H1 (cell line): ENCODE measurements around the gene ZNF350. TPM values are rescaled to one million over a fixed set of nuclear protein-coding genes. Genes with fewer than 3 reads are reported as not detected.

Experiments used
- CTCF ChIA-PET: fragments of 300-600 bp; sonication (Branson Sonifier 250); formaldehyde crosslinking; loops from one replicate; lab custom pipeline; 2021; ENCODE audit not compliant: partially characterized antibody; lab: Charles Lee
- POLR2A ChIA-PET: fragments of 300-600 bp; sonication (Branson Sonifier 250); formaldehyde crosslinking; loops from one replicate; lab custom pipeline; 2021; ENCODE audit warnings: inconsistent platforms; ENCODE audit not compliant: partially characterized antibody; lab: Charles Lee
- DNase-seq, 2 experiments: peaks; one replicate each; pipeline versions ENCODE4 v3.0.0 to v3.0.0-alpha.2; 2010 to 2022; ENCODE audit warnings: low spot score in 2 of 2, low read depth in 1 of 2, mixed read lengths in 1 of 2
- FAIRE-seq: peaks from 2 replicates; lab custom pipeline; 2011; peaks lifted over from hg19 to GRCh38; lab: Jason Lieb, UNC
- H2AFZ ChIP-seq: 2 replicates; pipeline ENCODE4 v1.8.1; 2012; ENCODE audit warnings: low read length, inconsistent platforms
- H2AK5ac ChIP-seq: 2 replicates; pipeline ENCODE4 v1.6.1; 2013; ENCODE audit warnings: low read depth, low read length
- H2BK120ac ChIP-seq: replicated peaks from 2 replicates; pipeline ENCODE3; 2013; ENCODE audit warnings: low read depth, low read length, inconsistent platforms
- H2BK12ac ChIP-seq: 2 replicates; pipeline ENCODE4 v1.6.1; 2013; ENCODE audit warnings: low read depth, low read length
- H2BK15ac ChIP-seq: 2 replicates; pipeline ENCODE4 v1.6.1; 2013; ENCODE audit warnings: low read length
- H2BK20ac ChIP-seq: 2 replicates; pipeline ENCODE4 v1.6.1; 2013; ENCODE audit warnings: low read length
- H2BK5ac ChIP-seq: 2 replicates; pipeline ENCODE4 v1.6.1; 2013; ENCODE audit warnings: low read depth, low read length
- H3K14ac ChIP-seq: 2 replicates; pipeline ENCODE4 v1.6.1; 2013; ENCODE audit warnings: inconsistent platforms; ENCODE audit not compliant: insufficient read length
- H3K18ac ChIP-seq: 2 replicates; pipeline ENCODE4 v1.6.1; 2013; ENCODE audit warnings: low read length; ENCODE audit errors: extremely low read depth
- H3K23ac ChIP-seq: 2 replicates; pipeline ENCODE4 v1.6.1; 2013; ENCODE audit warnings: inconsistent platforms; ENCODE audit not compliant: insufficient read length
- H3K23me2 ChIP-seq: 2 replicates; pipeline ENCODE4 v1.6.1; 2013; ENCODE audit warnings: low read depth, low read length
- H3K27ac ChIP-seq: 2 replicates; pipeline ENCODE4 v1.6.1; 2011; ENCODE audit warnings: low read depth, low read length, inconsistent platforms
- H3K27me3 ChIP-seq, 4 experiments: replicated peaks in 1 of 4; 1 replicate in 1 of 4; 2 replicates in 3 of 4; pipeline versions ENCODE4 v1.6.1 to v1.8.1; 2011 to 2013; ENCODE audit warnings: low read length in 3 of 4, mild to moderate bottlenecking in 3 of 4, inconsistent platforms in 2 of 4, mixed read lengths in 2 of 4, moderate library complexity in 1 of 4; ENCODE audit not compliant: control insufficient read depth in 3 of 4, insufficient read depth in 3 of 4; ENCODE audit errors: extremely low read depth in 1 of 4
- H3K36me3 ChIP-seq, 4 experiments: 2 replicates each; pipeline versions ENCODE4 v1.6.1 to v1.8.1; 2011 to 2013; ENCODE audit warnings: mild to moderate bottlenecking in 4 of 4, low read length in 3 of 4, moderate library complexity in 2 of 4, control low read depth in 1 of 4, inconsistent platforms in 1 of 4; ENCODE audit not compliant: insufficient read depth in 4 of 4, control insufficient read depth in 2 of 4
- H3K4ac ChIP-seq: replicated peaks from 2 replicates; pipeline ENCODE3; 2013; ENCODE audit warnings: low read length, low read depth, mixed read lengths, inconsistent platforms; ENCODE audit not compliant: insufficient read length
- H3K4me1 ChIP-seq, 4 experiments: replicated peaks in 1 of 4; 1 replicate in 1 of 4; 2 replicates in 3 of 4; pipeline versions ENCODE4 v1.6.1 to v1.8.1; 2011 to 2013; ENCODE audit warnings: low read length in 3 of 4, inconsistent platforms in 2 of 4, mixed read lengths in 1 of 4; ENCODE audit not compliant: insufficient read depth in 4 of 4, control insufficient read depth in 3 of 4
- H3K4me2 ChIP-seq, 2 experiments: 2 replicates each; pipeline versions ENCODE4 v1.6.1 to v1.8.1; 2011 to 2013; ENCODE audit warnings: low read depth in 2 of 2, low read length in 2 of 2, control low read depth in 1 of 2, inconsistent platforms in 1 of 2, mild to moderate bottlenecking in 1 of 2; ENCODE audit not compliant: insufficient read depth in 1 of 2
- H3K4me3 ChIP-seq, 4 experiments: fragments of 200-600, 300-600 bp in 1 of 4; sonication (generic), shearing (Covaris generic), sonication (Bioruptor Twin) in 1 of 4; 2 replicates each; pipeline versions ENCODE4 v1.5.1 to v1.8.1; 2011 to 2016; ENCODE audit warnings: low read length in 4 of 4, low read depth in 3 of 4, control low read depth in 2 of 4, inconsistent platforms in 2 of 4, mild to moderate bottlenecking in 2 of 4, mixed read lengths in 1 of 4, moderate library complexity in 1 of 4; ENCODE audit not compliant: insufficient read depth in 2 of 4; ENCODE audit errors: extremely low read depth in 1 of 4
- H3K56ac ChIP-seq: replicated peaks from 2 replicates; pipeline ENCODE3; 2013; ENCODE audit warnings: low read depth, mild to moderate bottlenecking, mixed read lengths, low read length, inconsistent platforms; ENCODE audit not compliant: insufficient read length
- H3K79me1 ChIP-seq: 2 replicates; pipeline ENCODE4 v1.6.1; 2013; ENCODE audit warnings: low read depth, low read length, control low read depth
- H3K79me2 ChIP-seq, 2 experiments: 2 replicates each; pipeline versions ENCODE4 v1.6.1 to v1.8.1; 2012 to 2013; ENCODE audit warnings: low read length in 2 of 2, mild to moderate bottlenecking in 2 of 2, inconsistent platforms in 1 of 2; ENCODE audit not compliant: insufficient read depth in 2 of 2, control insufficient read depth in 1 of 2
- H3K9ac ChIP-seq, 4 experiments: replicated peaks in 1 of 4; 1 replicate in 1 of 4; 2 replicates in 3 of 4; pipeline versions ENCODE4 v1.6.1 to v1.8.1; 2011 to 2013; ENCODE audit warnings: low read depth in 3 of 4, low read length in 3 of 4, control low read depth in 2 of 4, mild to moderate bottlenecking in 2 of 4, moderate library complexity in 2 of 4, inconsistent platforms in 1 of 4; ENCODE audit errors: extremely low read depth in 1 of 4
- H3K9me3 ChIP-seq, 2 experiments: 2 replicates each; pipeline versions ENCODE4 v1.6.1 to v1.8.1; 2012 to 2013; ENCODE audit warnings: mild to moderate bottlenecking in 2 of 2, moderate library complexity in 2 of 2, control low read depth in 1 of 2, inconsistent platforms in 1 of 2, low read depth in 1 of 2, low read length in 1 of 2, mixed read lengths in 1 of 2; ENCODE audit not compliant: insufficient read depth in 2 of 2
- H4K20me1 ChIP-seq, 2 experiments: replicated peaks in 1 of 2; 2 replicates each; pipeline versions ENCODE3 to v1.8.1; 2011 to 2013; ENCODE audit warnings: inconsistent platforms in 2 of 2, low read length in 2 of 2, mild to moderate bottlenecking in 1 of 2; ENCODE audit not compliant: insufficient read depth in 2 of 2, control insufficient read depth in 1 of 2
- H4K5ac ChIP-seq: 2 replicates; pipeline ENCODE4 v1.6.1; 2013; ENCODE audit warnings: low read length, low read depth, mixed read lengths, inconsistent platforms; ENCODE audit not compliant: insufficient read length
- H4K8ac ChIP-seq: 2 replicates; pipeline ENCODE4 v1.8.0; 2013; ENCODE audit warnings: mild to moderate bottlenecking, moderate library complexity, low read length, inconsistent platforms; ENCODE audit not compliant: insufficient read depth; ENCODE audit errors: extremely low read depth
- H4K91ac ChIP-seq: replicated peaks from 2 replicates; pipeline ENCODE3; 2013; ENCODE audit warnings: low read length, mixed read lengths, inconsistent platforms; ENCODE audit not compliant: insufficient read length
- BACH1 ChIP-seq: IDR thresholded peaks from 2 replicates; pipeline ENCODE4 v1.6.1; 2012; ENCODE audit warnings: low read length, improper control_type of control experiment
- BCL11A ChIP-seq, 2 experiments: IDR thresholded peaks; one replicate each; pipeline ENCODE4 v1.6.1; 2011; ENCODE audit warnings: low read depth in 2 of 2, low read length in 2 of 2, mild to moderate bottlenecking in 2 of 2
- KDM1A ChIP-seq: fragments of 200-600, 300-600 bp; sonication (generic); IDR thresholded peaks from 2 replicates; pipeline ENCODE4 v1.7.1; 2016; ENCODE audit warnings: mild to moderate bottlenecking, low read length, borderline replicate concordance
- RAD21 ChIP-seq, 2 experiments: IDR thresholded peaks in 1 of 2; conservative IDR thresholded peaks in 1 of 2; 2 replicates each; pipeline ENCODE4 v1.6.1; 2011; ENCODE audit warnings: low read depth in 2 of 2, low read length in 2 of 2, improper control_type of control experiment in 1 of 2, inconsistent platforms in 1 of 2, mild to moderate bottlenecking in 1 of 2, moderate library complexity in 1 of 2
- RBBP5 ChIP-seq: IDR thresholded peaks from 2 replicates; pipeline ENCODE4 v1.7.1; 2012; ENCODE audit warnings: low read depth, mild to moderate bottlenecking, inconsistent platforms, low read length, moderate library complexity, borderline replicate concordance
- SP4 ChIP-seq: IDR thresholded peaks from 2 replicates; pipeline ENCODE4 v1.6.1; 2012; ENCODE audit warnings: low read length, inconsistent platforms
- SRF ChIP-seq: IDR thresholded peaks from 2 replicates; pipeline ENCODE4 v1.6.1; 2011; ENCODE audit warnings: mild to moderate bottlenecking, low read depth, low read length, moderate library complexity
- SUZ12 ChIP-seq: fragments of 200-600 bp; sonication (generic); IDR thresholded peaks from 2 replicates; pipeline ENCODE4 v1.6.1; 2012; ENCODE audit warnings: mild to moderate bottlenecking, inconsistent platforms, low read length, moderate library complexity, mixed read lengths
- WGBS, 2 experiments: shearing (Covaris generic) in 1 of 2; methylation state at CpG; one replicate each; pipeline versions ENCODE4 v1.1.6 to v1.1.7; 2013 to 2015; ENCODE audit warnings: low lambda C conversion rate in 2 of 2, mixed read lengths in 2 of 2, inconsistent platforms in 1 of 2, low coverage in 1 of 2, missing lambda C conversion rate in 1 of 2; ENCODE audit not compliant: insufficient replicate concordance in 2 of 2, insufficient coverage in 1 of 2, insufficient read length in 1 of 2; ENCODE audit errors: extremely low coverage in 1 of 2, missing lambda C conversion rate in 1 of 2; 5-methylcytosine and 5-hydroxymethylcytosine counted together
- polyA plus RNA-seq, 7 experiments: library from polyadenylated mRNA; depleted of rRNA in 3 of 7; stranded (reverse) in 5 of 7; unstranded in 2 of 7; fragments of >200 nt in 5 of 7; fragments of 200-250 nt in 2 of 7; gene quantifications; 1 replicate in 5 of 7; 2 replicates in 1 of 7; 4 replicates in 1 of 7; pipeline versions ENCODE4 v1.2.1 to v1.2.3, GENCODE V29; 2011 to 2013; ENCODE audit warnings: missing spikeins in 2 of 7, mixed read lengths in 2 of 7
- total RNA-seq: library from RNA; stranded (reverse); fragmentation: NEBNext Ultra II Directional; extraction: Animal tissue kit (Norgen Biotek cat#: 25700); gene quantifications from 2 replicates; pipeline ENCODE4 v1.2.1, GENCODE V29; 2021

Gene ZNF350
- total and polyA plus RNA-seq, 2 of the 8 experiments (the other 6 are each of a cell fraction or from before 2014, with no cell fraction given) = 1.7 to 5.3 TPM

- H3K79me2 ChIP-seq = peaks cover 0 to 37% of the 10 kb centered on the region in 2 experiments; a peak in 3 of 4 replicates
- H3K36me3 ChIP-seq = peaks cover 15 to 78% (median 53%) of the 10 kb centered on the region in 4 experiments
Observed at GRCh38 chr19:52022193-52022592, 35.6 kb upstream of the ZNF350 start.

More at GRCh38 chr19:52022193-52022592, 35.6 kb upstream of the ZNF350 start:
- H3K27me3 ChIP-seq = no peaks in the 10 kb centered on the region
- H2BK20ac ChIP-seq = no peak overlapping the region
- no peak overlapping the region for H4K5ac ChIP-seq
- no peak overlapping the region for H3K14ac ChIP-seq
- no peak overlapping the region for H3K18ac ChIP-seq
- H2BK12ac ChIP-seq = no peak overlapping the region
- no peak overlapping the region for H3K4me3 ChIP-seq
- H3K27ac ChIP-seq = no peak overlapping the region
- no peak overlapping the region for H3K23ac ChIP-seq
- DNase-seq (no peak), FAIRE-seq (no peak)
- 96% methylated on average over 15 of the region's 15 CpGs; no CpG with 5 or more reads in 1 of the 2 experiments for whole genome bisulfite sequencing, 2 experiments
- no peak overlapping the region for H4K8ac ChIP-seq
- no peaks in the 10 kb centered on the region for H4K20me1 ChIP-seq
- H3K4ac ChIP-seq = no peak overlapping the region
- no peaks in the 10 kb centered on the region; the same call in 1 of the 2 replicates for H3K79me1 ChIP-seq
- H2BK5ac ChIP-seq = no peak overlapping the region
- peaks cover 0 to 3% (median under 1%) of the 10 kb centered on the region in 4 experiments; a peak in 3 of 7 replicates for H3K4me1 ChIP-seq
- no peak overlapping the region for H3K9ac ChIP-seq
- CTCF ChIA-PET = interaction anchor here (0.6 kb wide), 1 partner anchor 10 kb away, joined by 3 read pairs; no protein-coding TSS in a partner anchor
- POLR2A ChIA-PET = interaction anchor here (0.7 kb wide), 1 partner anchor 119 kb away, joined by 3 read pairs; no protein-coding TSS in a partner anchor
- H4K91ac ChIP-seq = no peak overlapping the region
- H3K23me2 ChIP-seq = no peaks in the 10 kb centered on the region
- H3K9me3 ChIP-seq = peaks cover 0 to 5% of the 10 kb centered on the region in 2 experiments; a peak in 2 of 4 replicates
- TF ChIP-seq SRF (no peak), BACH1 (no peak), RBBP5 (no peak), KDM1A (no peak), RAD21 (IDR thresholded peaks at IDR 0.05 in 1 of 2, conservative IDR thresholded peaks at IDR 0.05 in 1 of 2; ENCODE audit: low read depth in 2 of 2, low read length in 2 of 2) (no peak), SP4 (no peak), BCL11A (IDR thresholded peaks at IDR 0.05; ENCODE audit: low read depth in 2 of 2, low read length in 2 of 2) (no peak), SUZ12 (no peak)
- H2BK120ac ChIP-seq = no peak overlapping the region
- no peak overlapping the region for H3K56ac ChIP-seq
- no peak overlapping the region for H3K4me2 ChIP-seq
- no peak overlapping the region for H2AK5ac ChIP-seq
- no peak overlapping the region for H2AFZ ChIP-seq
- H2BK15ac ChIP-seq = no peak overlapping the region
